ENCODE data around the gene ABHD5.

- TF ChIP-seq CTCF (IDR thresholded peaks at IDR 0.05; ENCODE audit: low read length) = no peak
- TF ChIP-seq EZH2 (IDR thresholded peaks at IDR 0.05; ENCODE audit: borderline replicate concordance, low read length) = no peak
Observed at GRCh38 chr3:43774799-43775198, 84.1 kb downstream of the ABHD5 start.

Data from OCI-LY1 (cell line).